Measurements from ENCODE around the gene FBXL7.

The FBXL7 gene

DNA sequence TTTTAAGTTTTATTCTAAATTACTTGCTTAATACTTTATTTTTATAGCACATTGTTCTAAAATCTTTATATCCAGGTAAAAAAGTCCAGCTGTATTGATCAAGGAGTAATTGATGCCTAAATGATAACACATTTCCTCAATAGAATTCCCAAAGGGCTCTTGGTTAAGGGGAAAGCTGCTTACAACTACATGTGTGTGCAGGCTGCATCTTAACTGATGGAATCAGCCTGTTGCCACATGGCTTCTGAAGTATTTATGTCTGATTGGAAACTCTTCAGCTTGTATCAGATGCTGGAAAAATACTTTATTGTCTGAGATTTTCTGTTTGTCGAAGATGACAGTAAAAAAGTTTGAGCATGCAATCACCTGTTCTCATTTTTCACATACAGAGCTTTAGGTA lies 182.6 kb downstream of the FBXL7 start:
- DNase-seq: no peak

DNA sequence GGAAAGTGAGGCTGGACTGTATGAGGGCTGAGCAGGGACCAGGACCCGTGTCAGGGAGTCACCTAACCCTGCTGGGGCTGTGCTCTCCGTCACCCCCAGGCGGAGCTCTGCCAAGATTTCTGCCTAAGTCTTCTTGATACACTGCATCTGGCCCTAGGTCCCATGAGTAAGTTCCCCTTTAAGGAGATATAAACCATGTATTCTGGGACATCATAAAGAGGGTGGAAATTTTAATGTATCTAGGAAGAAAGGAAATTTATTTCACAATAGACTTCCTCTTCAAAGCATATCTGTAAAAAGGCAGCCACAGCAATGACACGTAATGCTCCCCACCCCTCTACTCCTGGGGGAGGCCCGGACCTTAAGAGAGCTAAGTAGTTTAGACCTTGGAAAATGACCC lies 183.4 kb downstream of the FBXL7 start:
- no peak for DNase-seq

DNA sequence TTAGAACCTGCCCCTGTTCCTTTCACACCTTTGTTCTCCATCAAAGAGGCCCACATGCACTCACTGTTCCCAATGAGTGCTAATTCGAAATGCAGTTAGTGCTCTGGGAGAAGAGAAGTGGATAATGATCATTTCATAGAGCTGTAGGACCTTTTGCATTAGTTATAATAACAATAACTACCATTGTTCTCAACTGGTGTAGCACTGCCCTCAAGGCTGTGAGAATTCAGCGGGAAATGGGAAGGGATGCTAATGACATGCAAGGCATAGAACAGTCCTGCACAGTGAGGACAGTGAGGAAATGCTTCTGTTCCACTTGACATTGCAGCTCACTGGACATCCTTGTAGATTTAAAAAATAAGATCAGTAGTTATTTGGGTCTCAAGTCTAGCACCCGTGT lies 187.4 kb downstream of the FBXL7 start:
- no peak for DNase-seq

DNA sequence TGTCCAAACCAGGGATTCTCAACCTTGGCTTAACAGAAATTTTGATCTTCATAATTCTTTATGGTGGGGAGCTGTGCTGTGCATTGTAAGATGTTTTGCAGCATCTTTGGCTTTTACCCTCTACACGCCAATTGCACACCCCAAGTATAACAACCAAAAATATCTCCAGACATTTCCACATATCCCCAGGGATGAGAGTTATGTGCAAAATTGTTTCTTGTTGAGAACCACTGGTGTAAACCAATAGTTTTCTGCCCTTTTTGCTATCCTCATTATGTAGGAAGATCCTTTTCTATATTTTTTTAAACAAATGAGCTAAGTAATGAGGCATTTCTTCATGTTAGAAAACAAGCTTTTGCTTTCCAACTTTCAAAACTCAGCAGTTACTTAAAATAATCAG lies 189.9 kb downstream of the FBXL7 start:
- no peak for DNase-seq

DNA sequence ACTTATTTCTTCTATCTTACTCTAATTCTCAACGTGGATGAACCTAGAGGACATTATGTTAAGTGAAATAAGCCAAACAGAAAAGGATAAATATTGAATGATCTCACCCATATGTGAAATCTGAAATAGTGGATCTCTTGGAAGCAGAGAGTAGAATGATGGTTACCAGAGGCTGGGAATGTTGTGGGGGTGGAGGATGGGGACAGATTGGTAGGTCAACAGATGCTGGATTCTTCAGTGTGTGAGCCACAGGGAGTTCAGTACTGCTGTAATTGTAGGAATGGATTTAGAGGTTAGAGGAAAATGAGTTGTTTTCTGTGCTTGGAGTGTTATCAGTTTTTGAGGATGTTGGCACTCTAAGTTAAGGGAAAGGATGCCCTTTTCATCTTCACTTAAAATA lies 190.6 kb downstream of the FBXL7 start:
- DNase-seq: no peak

DNA sequence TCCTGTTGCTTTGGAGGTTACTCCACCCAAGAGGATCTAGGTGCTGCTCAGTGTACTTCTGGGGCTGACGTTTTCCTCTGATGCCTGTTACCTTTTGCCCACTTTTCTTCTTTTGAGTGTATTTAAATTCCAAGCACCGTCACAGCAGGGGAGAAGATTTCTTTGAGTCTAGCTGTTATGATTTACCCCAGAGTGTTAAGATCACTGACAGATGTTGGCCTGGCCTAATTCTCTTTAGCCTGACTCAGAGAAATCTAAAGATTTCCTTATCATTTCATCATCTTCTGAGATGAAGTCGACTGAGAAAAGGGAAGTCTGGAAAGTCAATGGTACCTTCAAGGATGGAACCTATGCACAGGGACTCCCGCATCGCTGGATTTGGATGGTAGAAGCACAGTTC lies 191.5 kb downstream of the FBXL7 start:
- no peak for DNase-seq

DNA sequence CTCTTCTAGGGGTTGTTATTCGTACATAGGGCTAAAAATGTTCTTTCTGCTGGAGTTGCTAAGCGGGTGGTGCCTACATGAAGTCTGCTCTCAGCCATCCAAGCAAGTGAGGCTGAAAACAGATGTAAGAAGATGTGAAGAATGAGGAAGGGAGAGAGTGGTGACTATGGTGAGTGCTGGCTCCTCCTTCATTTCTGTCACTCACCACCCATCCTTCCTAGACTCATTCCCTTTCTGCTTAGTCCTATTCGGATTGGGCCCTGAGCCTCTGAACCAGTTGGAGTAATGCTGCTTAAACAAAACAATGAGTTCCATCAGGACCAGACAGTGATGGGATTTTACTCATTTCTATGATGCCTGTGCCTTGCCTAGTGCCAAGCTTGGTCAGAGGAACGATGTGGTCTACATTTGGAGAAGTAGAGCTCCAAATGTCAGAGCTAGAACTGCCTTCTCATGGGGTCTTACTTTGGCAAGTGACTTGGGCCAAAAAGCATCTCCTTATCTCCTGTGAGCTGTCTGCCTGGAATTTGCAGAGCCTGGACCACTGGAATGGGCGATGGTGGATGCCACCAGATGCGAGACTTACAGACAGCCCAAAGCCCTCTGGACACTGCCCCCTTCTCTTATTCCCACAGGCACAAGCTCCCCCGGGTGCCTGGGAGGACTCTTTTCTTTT lies 192.9 kb downstream of the FBXL7 start:
- DNase-seq: no peak

DNA sequence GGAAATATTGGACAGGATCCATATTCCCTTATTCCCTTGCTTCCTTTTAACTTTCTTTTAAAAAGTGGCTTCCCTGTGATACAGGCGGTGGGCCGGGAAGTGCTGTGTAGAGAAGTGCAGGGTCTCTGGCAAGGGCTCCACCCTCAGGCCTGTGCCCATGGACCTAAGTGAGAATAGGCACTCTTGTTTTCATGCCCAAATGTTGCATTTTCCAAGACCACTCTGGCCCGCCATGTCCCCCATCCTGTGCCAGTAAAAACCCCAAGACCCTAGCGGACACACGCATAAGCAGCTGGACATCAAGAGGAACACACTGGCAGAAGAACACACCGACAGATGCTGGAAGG lies 193.4 kb downstream of the FBXL7 start:
- no peak for DNase-seq

DNA sequence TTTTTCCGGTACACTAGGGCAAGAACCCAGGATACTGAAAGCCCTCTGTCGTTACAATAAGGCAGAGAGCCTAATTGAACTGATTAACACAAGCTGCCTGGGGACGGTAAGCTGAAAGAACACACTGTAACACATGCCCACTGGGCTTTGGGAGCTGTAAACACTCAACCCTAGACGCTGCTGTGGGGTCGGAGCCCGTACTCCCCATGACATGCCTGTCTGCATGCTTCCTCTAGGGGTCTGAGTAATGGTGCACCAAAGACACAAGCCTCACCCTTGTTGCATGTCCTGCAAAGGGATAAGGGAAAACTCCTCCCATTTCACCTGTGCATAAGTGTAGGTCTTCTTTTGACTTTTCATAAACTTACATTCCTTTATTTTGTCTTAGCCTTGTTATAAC lies 194.0 kb downstream of the FBXL7 start:
- DNase-seq: no peak

DNA sequence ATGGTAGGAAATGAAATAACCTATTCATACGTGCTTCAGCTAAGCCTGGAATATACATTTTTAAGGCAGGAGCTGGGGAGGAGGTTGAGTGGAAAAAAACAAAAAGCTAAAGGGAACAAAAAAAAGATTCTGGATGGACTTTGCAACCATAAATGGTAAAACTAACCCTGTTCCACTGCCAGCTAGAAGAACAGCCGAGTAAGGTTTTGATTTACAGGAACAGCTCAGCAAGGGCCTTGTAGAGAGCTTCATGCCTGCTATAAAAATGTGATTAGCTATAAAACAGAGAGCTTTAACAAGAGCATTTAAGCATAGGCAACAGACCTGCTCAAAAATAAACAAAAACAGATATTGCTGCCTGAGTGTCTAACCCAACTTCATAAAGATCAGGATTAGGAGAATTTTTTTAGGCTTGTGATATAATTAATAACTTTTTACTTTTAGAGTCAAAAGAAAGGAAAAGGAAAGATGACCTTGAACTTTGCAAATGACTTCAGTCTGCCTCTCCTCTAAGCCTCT lies 194.8 kb downstream of the FBXL7 start:
- DNase-seq: no peak

DNA sequence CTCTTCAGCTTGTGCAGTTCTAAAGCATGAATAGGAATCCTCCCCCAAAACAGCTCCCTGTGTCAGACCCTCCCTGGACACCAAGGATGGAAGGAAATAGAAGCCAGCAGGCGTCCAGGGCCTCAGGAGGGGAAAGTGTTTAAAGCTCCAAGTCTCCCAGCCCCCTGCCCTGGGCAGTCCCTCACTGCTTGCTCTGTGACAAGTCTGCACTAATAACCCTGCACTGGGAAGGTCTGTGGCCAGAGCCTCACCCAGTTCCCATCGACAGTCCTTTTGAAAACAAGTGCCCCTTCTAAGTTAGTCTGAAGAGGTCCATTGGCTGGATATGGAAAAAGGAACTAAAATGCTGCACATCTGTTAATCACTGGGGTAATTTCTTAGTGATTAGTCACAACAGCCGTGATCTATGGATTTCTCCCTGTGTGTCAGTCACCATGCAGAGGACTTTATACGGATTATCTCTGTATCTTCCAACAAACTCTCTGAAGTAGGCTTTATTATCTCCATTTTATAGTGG lies 195.3 kb downstream of the FBXL7 start:
- no peak for DNase-seq

DNA sequence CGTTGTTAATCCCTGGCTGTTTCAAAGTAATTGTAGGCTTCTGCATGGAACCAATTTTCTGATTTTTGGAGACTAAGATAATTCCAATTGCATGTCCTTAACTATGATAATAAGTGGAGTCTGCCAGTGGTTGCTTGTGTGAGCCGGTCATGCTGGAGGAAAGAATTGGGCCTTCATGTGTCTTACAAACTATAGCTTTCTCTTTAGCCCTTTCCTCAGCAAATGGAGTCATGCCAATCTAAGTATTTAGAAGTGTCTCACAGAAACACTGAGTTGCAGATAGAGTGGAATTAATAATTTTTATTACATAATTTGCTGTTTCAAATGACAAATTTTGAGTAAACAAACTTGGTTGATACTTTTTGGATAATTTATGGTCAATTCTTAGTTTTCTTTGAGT lies 200.4 kb downstream of the FBXL7 start:
- no peak for DNase-seq

DNA sequence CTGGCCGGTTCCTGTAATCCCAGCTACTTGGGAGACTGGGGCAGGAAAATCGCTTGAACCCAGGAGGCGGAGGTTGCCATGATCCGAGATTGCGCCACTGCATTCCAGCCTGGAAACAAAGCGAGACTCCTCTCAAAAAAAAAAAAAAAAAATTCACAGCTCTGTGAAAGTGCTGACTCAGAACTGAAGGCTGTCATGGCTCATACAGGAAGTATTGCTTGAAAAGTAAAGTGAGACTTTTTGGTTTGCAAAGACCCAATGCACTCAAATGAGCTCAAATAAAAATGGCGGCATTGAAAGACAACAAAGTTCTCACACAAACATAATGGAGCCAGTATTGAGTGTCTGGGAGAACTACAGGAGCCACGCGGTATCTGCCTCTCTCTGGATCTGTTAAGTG lies 202.1 kb downstream of the FBXL7 start:
- no peak for DNase-seq

DNA sequence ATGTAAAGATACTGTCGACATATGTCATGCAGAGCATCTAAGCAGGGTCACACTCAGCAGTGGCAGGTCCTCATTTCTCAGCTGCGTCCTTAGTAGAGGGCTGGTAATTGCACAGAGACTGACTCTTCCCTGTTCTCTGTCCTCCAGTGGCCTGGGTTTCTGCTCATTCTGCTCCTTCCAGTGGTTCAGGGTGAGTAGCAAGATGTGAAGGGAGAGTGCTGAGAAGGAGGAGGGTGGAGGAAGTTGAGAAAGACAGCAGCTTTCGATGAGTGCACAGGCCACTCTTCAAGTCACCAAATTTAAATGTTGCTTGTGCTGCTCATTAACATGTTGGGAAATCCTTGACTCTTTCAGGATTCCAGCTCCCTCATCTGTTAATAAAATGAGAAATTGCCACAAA lies 203.9 kb downstream of the FBXL7 start:
- DNase-seq: no peak

DNA sequence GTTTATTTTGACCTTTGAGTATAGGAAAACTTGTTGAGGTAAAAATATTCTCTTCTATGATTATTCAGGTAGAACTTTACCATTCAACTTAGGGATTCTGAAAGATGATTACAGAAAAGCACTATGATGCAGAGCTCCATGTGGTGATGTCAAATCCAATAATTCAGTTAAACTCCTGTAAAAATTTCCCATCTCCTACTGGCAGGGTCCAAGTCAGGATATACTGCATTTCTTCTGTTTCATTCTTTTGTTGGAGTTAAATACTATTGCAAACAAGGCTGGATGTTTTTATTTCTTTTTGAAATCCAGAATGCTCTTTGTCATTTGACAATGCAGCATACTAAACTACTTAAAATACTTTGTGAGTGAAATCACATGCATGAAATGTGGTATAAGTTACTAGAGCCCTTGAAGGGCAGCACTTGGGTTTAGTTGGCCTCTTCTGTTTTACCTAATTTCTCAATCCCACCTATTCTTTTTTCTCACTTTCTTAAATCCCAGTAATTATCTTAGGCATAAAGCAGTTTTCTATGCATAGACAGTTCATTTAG lies 204.5 kb downstream of the FBXL7 start:
- DNase-seq: no peak

DNA sequence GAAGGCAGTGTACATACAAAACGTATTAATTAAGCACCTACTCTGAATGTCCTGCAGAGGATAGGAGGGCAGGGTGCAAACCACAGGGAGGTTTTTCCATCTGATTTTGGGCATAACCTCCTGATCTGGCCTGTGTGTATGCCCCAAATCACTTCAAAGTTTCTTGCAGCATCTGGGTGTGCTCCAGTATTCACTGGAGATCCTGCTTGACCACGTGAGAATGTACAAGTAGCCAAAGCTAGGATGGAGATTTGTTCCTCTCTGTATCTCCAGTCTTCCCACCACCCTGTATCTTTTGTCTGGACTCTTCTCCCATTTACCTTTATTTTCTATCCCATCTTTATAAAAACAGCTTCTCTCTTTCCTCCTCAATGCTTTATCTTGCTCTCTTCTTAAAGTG lies 207.7 kb downstream of the FBXL7 start:
- DNase-seq: no peak

DNA sequence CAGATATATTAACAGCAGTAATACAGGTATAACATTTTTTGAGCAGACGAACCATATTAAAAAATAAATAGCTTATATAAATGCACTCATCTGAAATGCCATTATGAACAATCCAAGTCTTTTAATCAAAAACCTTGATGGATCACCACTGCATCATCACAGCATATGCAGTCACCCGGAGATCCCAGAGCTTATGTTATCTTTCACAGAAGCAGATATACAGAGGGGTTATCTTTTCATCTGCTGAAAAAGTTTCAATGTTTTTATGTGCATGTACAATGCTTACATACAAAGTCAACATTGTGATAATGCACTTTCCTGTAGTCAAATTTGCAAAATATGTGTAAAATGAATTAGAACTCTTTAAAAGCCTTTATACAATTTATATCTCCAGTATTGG lies 211.9 kb downstream of the FBXL7 start:
- no peak for DNase-seq

DNA sequence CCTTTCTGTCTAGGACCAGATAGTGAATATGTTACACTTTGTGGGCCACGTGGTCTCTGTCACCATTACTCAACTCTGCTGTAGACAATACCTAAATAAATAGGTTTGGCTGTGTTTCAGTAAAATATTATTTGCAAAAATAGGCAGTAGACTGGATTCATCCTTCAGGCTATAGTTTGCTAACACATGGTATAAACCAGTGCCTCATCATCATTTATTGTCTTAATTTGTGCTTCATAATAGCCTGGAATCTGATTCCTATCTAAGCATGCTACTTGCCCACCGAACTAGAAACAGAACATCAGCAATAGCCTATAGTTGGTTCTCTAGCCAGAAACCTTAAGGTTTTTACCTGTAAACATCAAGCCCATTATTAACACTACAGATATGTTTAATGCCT lies 215.6 kb downstream of the FBXL7 start:
- no peak for DNase-seq

DNA sequence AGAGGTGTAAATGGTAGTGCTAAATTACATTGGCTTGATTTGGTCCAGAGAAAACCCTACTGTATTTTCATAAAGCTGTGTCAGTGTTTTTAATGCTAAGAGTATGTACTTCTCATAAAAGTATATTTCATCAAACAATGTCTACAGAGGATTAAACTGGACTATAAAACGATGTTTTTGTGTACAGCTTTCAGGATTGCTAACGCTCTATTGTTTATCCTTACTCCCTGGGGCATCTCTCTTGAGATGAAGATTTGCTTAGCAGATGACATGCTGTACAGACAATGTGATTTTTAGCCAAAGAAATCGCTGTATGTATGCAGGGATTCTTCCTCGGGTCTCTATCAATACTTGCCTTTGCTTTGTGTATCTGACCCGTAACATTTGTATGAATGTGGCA lies 216.0 kb downstream of the FBXL7 start:
- DNase-seq: no peak

DNA sequence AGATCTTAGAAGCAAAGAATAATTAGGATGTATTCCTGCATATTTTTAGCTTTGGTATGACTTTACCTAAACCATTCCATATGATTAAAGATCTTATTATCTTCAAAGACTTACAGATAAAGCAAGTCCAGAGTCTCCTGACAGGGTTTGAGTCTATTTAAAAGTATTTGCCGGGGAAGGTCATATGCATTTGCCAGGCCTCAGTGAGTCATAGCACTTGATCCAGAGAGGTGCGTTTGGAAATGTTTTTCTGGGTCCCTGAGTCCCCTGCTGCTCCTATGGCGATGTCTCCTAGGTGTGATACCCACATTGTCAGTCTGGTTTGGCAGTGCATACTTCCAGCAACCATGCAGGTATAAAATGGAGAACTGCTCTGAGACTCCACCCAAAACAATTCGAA lies 217.0 kb downstream of the FBXL7 start:
- no peak for DNase-seq

DNA sequence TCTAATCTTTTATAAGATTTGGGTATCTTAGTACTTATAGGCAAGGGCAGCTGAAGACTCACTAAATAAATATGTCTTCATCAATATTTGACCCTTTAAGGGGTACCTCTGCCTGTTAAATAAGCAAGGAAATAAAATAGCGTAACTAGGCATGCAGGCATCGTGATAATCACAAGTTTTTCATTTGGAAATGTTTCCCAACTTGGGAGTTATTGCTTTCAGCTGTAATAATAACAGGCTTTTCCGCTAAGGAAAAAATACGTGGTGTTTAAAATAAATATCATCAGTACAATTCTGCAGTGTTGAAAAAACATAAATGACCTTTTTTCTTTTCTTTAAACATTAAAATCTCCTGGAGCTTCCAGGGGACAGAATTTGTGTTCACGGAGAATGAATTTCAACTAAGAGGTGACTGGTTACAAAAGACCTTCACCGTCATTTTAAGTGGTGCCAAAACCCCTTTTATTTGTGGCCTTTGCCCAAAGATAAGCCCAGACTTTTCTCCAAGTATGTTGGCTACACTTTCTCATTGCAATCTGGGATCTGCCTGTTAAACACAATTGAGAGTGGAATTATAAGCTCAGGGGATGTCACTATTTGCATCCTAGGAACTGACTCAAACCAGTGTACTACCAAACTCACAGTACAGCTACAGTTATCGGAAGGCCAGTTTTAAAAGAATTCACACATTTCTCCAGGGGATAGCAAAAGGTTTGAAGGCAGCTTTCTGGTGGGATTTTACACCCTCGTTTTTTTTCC lies 218.6 kb downstream of the FBXL7 start:
- DNase-seq: no peak

DNA sequence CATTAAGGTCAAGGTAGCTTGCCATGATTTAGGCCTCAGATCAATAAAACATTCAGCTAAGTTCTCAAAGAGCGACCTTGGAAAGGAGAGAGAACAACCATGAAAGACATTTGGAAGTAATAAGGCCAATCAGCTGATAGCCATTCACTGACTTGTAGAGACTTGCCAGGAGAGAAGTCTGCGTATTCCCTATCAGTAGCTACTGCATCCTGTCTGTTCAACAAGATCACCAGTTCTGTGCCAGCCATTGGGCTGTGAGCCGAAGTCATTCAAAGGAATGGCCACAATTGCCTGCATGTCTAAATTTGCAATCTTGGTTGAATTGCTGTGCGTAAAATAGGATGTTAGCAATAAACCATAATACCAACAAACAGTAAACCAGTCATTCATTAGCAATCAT lies 219.8 kb downstream of the FBXL7 start:
- no peak for DNase-seq

DNA sequence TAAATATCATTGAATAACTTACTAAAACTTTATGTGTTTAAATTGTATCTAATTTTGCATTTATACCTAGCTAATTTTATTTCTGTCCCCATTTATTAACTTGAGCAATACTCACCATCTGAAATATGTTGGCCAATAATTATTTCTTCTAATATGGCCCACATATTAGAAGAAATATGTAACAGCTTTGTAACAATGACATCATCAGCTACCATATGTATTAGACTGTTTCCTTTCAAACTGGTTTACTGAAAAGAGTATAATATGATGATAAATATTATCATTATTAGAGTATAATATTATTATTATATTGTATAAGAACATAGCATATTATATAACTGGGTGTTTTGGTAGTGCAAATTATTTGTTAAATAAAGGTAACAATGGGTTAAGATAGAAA lies 220.5 kb downstream of the FBXL7 start:
- DNase-seq: no peak

DNA sequence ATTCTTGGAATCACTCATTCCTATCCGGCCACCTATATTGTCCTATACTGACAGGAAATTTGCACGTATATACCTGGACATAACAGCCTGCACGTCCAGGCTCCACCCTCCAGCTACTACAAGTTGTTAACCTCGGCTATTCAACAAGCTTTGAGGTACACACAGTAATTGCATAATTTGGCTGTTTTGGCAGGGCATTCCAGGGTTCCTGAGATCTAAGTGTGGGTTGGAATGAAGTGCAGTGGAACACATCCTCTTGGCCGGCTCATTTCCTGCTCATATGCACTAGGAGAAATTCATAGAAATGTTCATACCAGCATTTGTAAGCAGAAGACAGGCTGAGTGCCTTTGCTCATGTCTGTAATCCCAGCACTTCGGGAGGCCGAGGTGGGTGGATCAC lies 222.3 kb downstream of the FBXL7 start:
- DNase-seq: no peak
